Stimulated activated CD4-positive, alpha-beta T cell treated with anti-CD3 and anti-CD28 coated beads, Interleukin-4, amount 100 ng/mL, for 4 hours (primary cell): ENCODE data around the gene MIPEP.

ENCODE experiments used
- DNase-seq, 2 experiments: peaks; one replicate each; pipeline ENCODE4 v3.0.0-alpha.2; 2020

Gene MIPEP

GRCh38 chr13:23805821-23806220 is 83.4 kb downstream of the MIPEP start:
- no peak for DNase-seq

DNA sequence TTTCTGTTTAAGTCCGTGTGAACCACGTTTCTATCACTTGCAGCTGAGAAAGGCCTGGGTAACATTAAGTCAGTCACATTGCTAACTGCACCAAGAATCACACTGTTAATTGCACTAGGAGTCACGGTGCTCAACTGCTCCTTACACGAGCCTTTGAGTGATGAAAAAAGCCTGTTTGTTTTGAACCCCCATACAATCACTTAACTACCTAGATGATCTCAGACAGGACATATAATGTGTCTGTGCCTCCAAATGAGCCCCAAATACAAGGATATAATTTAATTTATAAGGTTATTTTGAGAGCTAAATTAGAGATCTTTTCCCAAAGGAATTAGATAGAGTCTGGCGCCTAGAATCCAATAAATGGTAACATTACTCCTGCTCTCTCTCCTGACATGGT is 84.1 kb downstream of the MIPEP start:
- DNase-seq = no peak

DNA sequence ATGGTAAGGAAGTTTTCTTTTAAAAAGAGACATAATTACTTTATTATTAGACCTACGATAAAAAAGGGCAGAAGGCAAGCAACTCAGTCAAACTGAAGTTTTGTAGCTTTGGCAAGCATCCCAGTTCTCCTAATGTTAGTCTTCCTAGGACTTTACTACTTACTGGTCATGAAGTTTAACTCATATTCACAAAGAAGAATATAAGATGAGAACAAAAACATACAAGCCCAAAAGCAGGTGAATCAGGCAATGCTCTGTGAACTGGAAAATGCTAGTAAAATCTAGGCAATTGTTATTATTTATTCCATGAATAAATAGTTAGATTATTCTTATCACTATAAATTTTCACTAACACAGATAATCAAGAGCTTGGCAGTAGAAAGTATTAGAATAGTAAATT is 85.0 kb downstream of the MIPEP start:
- DNase-seq = no peak

- DNase-seq = no peak
These were observed 88.1 kb downstream of the MIPEP start for GRCh38 chr13:23801141-23801540.

DNA sequence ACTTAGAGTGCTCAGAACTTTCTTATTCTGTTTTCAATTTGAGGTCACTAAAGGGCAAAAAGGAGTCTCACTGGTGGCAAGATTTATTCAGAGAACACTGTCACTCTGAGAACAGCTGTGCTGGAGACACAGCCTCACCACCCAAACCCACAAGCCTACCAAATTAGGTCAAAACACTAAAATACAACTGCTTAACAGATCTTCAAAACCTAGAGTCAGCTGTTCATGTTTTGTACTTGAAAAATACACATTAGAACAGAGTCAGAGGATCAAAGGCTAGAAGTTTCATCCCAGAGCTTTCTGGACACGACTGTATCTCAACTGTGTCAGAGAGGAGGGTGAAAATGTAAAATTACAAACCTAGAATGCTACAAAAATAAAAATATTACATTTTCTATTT is 89.3 kb downstream of the MIPEP start:
- DNase-seq = no peak

DNA sequence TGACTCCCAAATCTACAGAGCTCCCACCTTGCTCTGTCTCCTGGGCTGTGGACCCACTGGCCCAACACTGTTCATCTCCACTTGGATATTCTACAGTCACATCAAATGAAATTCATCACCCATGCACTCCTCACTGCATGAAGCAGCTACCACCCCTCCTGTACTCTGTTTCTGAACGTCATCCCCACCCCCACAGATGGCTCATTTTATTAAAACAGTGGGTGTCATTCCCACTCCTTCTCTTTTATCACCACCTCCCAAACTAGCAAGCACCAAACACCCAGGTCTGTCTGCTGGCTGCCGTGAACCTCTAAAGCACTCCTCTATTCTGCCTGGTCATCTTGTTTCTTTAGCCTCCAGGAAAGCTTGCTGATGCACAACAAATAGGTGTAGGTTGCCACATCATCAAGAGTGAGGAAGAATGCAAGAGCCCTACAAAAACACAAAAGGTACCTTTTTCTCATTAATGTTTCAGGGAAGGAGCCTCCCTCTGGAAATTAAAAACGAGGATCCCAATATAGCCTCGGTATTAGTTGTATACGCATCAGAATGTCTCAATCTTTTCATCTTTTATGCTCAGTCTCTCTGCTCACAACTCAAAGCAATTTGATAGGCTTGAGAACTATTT is 91.8 kb downstream of the MIPEP start:
- DNase-seq = no peak

GRCh38 chr13:23796551-23796950 is 92.6 kb downstream of the MIPEP start:
- no peak for DNase-seq

GRCh38 chr13:23794267-23795161 is 94.7 kb downstream of the MIPEP start:
- DNase-seq = no peak

DNA sequence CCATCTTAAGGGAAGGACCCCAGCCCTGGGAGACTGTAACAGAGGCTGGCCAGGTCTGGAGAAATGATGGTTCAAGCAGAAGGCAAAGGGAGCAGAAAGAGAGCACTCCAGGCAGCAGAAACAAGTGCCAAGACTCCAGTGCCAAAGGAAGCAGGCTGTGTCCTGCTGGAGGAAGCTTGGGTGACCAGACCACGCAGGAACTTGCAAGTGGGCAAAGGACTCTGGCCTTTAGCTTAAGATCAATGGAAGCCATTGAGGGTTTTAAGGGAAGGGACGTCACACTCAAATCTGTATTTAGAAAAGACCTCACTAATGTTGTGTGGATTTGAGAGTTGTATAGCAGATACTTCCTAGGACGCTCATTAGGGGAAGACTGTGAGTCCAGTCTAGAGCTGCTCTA is 95.5 kb downstream of the MIPEP start:
- no peak for DNase-seq

DNA sequence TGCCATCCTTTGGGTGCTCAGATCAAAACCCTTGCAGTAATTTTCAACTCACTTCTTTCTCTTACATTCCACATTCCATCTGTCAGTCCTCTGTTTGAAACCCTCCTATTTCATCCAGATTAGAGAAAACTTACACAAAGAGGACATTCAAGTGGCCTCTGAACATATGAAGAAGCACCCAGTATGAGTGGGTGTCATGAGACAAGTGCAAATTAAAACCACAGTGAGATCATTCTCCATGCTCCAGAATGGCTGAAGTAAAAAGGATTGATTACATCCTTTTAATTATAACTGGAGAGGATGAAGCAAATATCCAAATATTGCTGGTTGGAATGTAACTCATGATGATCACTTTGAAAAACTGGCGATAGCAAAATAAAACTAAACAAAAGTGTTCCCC is 96.5 kb downstream of the MIPEP start:
- DNase-seq = no peak

- DNase-seq = no peak
These were observed 98.5 kb downstream of the MIPEP start for GRCh38 chr13:23790577-23791170.

GRCh38 chr13:23789576-23790346 is 99.4 kb downstream of the MIPEP start:
- DNase-seq = no peak

- DNase-seq = no peak
These were observed 100.7 kb downstream of the MIPEP start for GRCh38 chr13:23788459-23788858.

GRCh38 chr13:23787464-23787863 is 101.7 kb downstream of the MIPEP start:
- DNase-seq = no peak

- no peak for DNase-seq
These were observed 102.6 kb downstream of the MIPEP start for GRCh38 chr13:23786607-23787006.

DNA sequence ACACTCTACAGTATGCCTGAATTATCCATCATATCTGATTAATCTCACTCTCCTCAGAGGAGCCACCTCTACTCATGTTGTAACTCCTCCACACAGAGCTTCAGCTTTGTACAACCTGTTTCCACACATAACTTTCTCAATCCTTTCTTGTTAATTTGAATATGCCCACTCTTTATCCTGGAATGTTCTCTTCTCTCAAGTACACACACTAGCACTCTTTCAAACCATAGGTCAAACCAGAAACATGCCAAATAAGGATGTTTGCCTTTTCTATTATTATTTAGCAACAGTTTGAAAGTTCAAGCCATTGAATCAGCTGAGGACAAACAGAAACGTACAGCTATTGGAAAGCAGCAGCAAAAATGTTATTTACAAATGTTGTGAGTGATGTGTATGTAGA is 110.3 kb downstream of the MIPEP start:
- DNase-seq = no peak

DNA sequence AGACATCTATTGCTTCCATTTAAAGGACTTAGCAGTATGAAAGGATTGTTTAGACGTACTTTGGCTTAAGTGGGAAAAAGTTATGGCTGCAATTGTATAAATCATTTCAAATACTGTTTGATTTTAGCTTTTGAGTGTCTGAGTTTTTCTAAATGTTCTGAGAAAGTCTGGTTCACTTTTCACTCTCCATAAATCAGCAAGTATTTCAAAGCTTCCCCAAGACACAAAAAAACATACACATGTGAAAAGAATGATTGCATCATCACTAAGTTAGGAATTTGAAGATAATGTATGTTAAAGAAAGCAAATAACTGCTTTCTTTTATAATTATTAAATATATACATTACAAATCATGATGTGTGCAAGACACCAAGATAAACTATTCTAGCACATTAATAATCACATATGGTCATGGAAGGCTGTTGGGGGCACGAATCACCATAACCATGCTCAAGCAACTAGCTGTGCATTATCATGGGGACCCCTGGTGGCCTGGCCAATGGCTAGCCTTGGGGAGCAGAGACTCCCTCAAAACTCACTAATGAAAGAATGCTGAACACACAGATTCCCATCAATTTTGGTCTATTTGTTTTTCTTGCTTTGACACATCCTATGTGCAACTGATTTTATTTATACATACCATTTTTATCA is 111.1 kb downstream of the MIPEP start:
- no peak for DNase-seq

DNA sequence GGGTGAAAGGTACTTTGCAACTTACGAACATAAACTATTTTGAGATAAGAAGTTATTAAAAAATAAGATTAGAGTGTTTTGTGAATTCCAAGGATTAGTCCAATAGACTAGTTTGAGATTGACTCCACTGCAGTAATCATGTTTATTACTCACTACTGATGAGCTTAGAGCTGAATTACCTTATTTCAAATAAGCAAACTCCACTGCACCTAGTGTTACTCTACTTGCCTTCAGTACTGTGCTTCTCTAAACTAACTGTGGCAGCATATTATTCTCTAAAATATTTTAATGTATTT is 111.7 kb downstream of the MIPEP start:
- no peak for DNase-seq

DNA sequence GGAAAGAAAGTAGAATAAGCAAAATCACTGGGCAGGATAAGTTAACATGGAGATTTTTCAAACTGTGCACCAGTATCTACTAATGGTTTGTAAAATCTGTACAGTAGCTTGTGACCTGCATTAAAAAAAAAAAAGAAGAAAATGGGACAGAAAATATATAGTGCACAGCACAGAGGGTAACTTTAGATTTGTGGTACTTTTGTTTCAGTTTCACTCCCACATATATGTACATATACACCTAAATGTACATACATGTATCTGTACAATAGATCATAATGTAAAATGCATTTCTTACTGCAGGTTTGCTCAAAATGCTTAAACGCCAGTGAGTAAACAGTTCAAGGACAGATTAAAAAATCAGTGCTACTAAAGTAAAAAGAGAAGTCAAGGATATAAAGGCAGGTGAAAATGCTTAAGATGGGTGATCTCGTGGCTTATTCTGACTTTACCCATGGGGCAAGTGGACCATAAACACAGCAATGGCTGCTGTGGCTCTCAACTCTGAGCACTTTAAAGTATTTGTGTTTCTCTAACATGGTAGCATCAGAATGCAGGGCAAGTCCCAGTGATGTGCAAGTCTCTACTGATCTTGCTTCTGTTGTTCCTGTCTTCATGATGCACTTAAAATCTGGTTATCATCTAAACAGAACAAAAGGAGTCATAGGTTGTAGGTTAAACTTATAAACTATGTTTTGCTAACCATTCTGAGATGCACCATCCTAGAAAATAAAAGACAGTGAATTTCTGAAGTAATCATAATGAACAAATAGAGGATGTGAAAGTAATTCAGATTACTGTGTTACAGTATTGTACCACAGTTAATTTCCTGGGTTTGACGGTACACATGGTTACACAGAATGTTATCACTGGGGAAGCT is 112.3 kb downstream of the MIPEP start:
- no peak for DNase-seq

DNA sequence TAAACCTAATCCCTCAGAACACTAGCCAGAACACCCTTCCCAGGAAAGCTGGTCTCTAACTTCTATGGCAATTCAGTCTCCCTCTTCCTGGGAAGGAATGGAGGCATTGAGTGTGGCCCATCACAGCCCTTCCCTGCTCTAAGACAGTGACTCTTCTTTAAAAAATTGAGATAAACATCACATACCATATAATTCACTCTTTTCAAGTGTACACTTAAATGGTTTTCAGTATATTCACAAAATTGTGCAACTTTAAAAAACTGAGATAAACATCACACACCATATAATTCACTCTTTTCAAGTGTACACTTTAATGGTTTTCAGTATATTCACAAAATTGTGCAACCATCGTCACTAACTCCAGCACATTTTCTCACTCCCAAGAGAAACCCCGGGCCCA is 116.5 kb downstream of the MIPEP start:
- no peak for DNase-seq

- DNase-seq = no peak
These were observed 117.2 kb downstream of the MIPEP start for GRCh38 chr13:23771956-23772355.

DNA sequence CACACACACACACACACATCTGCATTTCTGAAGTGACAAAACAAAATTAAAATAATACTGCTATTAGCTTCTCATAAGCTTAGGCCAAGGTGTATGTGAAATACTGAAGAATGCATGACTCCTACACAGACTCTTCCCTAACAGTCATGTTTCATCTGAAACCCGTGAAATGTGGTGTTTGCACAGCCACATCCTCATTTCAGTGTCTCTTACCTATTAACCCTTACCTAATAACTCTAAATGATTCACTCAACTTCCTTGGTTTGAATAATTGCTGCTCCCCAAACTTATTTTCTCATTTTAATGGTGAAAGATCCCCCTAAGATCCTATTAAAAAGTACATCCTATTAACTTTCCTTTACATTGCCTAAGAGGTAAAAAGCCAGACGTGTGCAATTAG is 117.6 kb downstream of the MIPEP start:
- no peak for DNase-seq
